ENCODE data around the gene SUSD6.
"Not testable (repeated sequence)": the region's sequence is repeated elsewhere in the genome, so short reads cannot be mapped to it uniquely, and the experiment has no call there.

SUSD6 gene

GRCh38 chr14:69695322-69696203 is 84.2 kb downstream of the SUSD6 start:
- no peak for DNase-seq (ENCODE audit: low read depth in 2 of 2)

DNA sequence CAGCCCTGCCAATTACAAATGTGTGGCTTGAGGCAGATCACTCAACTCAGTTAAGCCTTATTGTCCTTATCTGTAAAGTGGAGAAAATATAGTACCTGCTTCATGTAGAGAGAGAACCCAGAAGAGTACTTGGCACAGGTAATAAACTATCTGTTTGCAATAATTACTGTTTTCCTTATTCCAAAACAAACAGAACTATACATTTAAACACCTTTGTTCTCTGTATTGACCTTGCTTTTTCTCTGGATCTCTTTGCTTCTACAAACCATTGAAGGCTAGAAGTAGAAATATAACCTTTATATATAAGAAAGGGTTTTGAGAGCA is 84.8 kb downstream of the SUSD6 start:
- DNase-seq (ENCODE audit: low read depth in 2 of 2), result no peak

DNA sequence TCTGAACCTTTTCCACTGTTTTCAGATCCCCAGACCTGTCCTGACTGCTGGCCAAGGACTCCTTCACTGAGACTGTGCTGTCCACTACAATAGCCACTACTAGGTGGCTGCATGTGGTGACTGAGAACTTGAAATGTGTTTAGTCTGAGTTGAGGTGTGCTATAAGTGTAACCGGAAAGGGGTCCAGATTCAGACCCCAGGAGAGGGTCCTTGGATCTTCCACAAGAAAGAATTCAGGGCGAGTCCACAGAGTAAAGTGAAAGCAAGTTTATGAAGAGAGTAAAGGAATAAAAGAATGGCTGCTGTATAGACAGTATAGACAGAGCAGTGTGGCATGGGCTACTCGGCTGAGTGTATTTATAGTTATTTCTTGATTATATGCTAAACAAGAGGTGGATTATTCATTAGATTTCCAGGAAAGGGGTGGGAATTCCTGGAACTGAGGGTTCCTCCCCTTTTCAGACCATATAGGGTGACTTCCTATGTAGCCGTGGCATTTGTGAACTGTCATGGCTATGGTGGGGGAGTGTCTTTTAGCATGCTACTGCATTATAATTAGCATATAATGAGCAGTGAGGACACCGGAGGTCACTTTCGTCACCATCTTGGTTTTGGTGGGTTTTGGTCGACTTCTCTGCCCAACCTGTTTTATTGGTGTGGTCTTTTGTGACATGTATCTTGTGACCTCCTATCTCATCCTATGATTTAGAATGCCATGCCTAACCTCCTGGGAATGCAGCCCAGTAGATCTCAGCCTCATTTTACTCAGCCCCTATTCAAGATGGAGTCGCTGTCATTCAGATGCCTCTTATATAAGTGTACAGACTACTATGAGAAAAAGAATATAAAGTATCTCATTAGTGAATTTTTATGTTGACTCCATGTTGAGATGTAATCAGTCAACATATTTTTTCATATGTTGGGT is 85.5 kb downstream of the SUSD6 start:
- no peak for DNase-seq (ENCODE audit: low read depth in 2 of 2)

DNA sequence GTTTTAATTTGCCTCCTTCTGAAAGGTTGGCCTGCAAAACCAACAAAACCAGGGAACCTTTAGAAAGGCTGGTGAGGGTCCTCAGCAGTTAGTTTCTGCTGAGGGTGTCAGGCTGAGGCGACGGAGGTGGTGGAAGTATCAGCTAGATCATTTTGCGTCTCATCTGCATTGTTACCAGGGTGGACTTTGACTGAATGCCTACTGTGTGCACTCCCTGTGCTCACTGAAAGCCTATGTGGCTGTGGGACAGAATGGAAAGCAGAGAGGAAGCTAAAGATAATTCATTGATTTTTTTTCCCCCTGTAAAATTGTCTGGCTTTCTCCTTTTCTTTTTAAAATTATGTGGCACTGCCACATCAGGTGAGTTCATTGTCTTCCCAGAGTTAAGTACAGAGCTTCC is 87.2 kb downstream of the SUSD6 start:
- no peak for DNase-seq (ENCODE audit: low read depth in 2 of 2)

GRCh38 chr14:69699243-69699642 is 87.8 kb downstream of the SUSD6 start:
- not testable (repeated sequence) for DNase-seq (ENCODE audit: low read depth in 2 of 2)

DNA sequence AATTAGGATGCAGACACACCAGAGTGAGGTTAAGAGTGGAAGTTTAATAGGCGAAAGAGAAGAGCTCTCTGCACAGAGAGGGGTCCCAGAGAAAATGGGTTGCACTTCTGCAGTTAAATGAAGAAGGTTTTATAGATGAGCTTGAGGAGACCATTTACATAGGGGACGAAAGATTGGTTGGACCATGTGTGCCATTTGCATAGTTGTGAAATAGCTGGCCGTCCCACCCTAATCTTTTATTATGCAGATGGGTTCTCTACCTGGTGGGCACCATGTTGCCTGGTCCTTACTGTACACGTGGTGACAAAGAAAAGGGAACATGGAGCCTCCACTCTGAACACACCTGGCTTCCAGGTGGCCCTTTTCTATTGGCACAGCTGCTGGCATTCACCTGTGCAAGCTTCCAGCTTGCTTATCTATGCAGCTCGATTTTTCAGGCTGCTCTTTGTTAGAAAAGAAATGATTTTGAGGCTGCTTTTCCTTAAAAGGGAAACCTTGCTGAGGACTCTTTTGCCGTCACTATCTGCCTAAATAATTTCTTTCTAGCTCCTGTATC is 88.4 kb downstream of the SUSD6 start:
- DNase-seq (ENCODE audit: low read depth in 2 of 2), result no peak

- DNase-seq (ENCODE audit: low read depth in 2 of 2), result no peak
These were observed 89.2 kb downstream of the SUSD6 start for GRCh38 chr14:69700575-69700974.

- DNase-seq (ENCODE audit: low read depth in 2 of 2), result no peak
These were observed 89.9 kb downstream of the SUSD6 start for GRCh38 chr14:69701291-69701690.

- DNase-seq (ENCODE audit: low read depth in 2 of 2), result no peak
These were observed 90.5 kb downstream of the SUSD6 start for GRCh38 chr14:69701857-69702256.

GRCh38 chr14:69703047-69704039 is 91.9 kb downstream of the SUSD6 start:
- no peak for DNase-seq (ENCODE audit: low read depth in 2 of 2)

DNA sequence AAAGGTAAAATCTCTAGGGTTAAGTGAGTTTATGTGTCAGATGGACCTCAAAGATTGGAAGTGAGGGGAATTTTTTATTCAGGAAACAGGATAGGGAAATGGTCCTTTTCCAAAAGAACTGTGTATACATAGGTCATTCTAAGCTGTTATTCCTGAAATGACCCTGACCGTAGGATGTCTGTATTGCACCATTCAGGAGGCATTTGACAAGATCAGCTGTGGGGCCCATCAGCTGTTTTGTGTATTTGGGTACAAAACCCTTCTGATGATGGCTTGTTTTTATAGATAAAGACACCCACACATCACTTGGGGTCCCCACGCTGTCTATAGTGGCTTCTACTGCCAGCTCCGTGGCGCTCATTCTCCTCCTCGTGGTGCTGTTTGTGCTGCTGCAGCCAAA is 92.9 kb downstream of the SUSD6 start:
- no peak for DNase-seq (ENCODE audit: low read depth in 2 of 2)

DNA sequence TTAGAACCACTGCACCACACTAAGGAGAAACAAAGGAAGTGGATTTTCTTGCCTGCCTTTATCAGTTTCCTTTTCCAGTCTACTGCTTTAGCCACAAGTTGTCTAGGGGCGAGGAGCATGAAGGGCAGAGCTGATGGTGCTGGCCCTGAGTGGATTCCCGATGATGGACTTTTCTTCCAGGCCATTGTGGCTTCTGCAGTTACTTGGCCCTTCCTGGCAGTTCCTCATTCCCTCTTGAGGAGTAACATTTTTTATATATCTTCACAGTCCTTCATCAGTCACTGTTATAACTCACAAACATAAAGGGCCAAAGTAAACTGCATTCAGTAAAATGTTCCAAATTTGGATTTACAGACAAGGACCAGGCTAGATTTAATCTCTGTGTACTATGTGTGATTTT is 94.3 kb downstream of the SUSD6 start:
- DNase-seq (ENCODE audit: low read depth in 2 of 2), result no peak

DNA sequence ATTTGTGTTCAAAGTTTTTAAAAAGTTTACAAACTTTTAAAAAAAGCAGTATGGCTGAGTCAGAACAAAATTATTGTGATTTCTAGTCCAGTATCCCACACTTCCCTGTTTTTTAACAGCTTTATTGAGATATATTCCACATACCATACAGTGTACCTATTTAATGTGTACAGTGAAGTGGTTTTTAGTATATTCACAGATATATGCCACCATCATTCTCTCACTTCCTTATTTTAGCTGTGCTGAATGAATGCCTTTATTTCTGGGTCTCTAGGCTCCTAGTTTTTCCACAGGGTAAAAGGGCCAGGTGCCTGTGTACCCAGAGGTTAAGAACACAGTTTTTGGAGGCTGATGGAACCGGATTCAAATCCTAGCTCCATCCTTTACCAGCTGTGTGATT is 96.7 kb downstream of the SUSD6 start:
- DNase-seq (ENCODE audit: low read depth in 2 of 2), result no peak

DNA sequence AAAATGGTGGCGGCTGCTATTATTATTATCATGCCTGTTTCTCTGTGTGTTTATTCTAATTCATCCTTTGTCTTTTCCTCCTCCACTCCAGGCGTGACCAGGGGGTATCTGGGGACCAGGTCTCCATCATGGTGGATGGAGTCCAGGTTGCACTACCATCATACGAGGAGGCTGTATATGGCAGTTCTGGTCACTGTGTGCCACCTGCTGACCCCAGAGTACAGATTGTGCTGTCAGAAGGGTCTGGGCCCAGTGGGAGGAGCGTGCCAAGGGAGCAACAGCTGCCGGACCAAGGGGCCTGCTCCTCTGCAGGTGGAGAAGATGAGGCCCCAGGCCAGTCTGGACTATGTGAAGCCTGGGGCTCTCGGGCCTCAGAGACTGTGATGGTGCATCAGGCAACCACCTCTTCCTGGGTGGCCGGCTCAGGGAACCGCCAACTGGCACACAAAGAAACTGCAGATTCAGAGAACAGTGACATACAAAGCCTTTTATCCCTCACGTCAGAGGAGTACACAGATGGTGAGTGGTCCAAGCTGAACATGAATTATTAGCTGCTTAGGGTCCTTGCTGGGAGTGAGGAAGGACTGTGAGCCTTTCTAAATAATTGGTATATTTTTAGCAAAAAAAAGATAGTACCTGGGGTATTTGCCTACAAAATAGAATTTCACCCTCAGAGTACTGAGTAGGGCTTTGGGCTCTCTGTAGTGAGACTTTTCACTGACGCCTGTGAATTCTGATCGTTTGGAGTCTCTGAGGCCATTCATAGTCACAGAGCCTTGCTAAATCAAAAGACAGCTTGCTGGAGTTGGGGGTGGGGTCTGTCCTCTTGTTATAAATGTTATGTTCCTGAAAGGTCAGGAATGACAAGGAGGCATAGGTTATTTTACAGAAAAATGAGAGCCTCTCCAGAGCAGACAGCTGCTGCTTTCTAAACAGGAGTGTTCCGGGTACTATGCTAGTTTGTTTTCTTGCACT is 97.5 kb downstream of the SUSD6 start:
- no peak for DNase-seq (ENCODE audit: low read depth in 2 of 2)

DNA sequence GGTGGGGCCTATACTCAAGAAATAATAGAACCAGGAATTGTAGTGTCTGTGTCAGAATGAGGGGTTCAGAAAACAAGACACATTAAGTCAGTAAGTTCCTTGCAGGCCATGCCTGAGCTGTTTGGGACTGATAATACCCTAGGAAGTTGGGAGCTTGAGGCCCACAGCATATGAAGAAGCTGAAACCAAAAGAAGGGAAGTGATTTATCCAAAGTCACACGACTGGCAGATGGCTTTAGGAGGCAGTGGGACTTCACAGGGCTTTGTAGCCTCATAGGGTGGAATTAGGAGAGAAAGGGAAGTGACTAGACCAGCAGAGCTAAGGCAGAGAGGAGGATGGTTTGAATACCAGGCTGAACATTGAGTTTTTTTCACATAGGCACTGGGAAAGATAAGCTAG is 99.0 kb downstream of the SUSD6 start:
- DNase-seq (ENCODE audit: low read depth in 2 of 2), result no peak

DNA sequence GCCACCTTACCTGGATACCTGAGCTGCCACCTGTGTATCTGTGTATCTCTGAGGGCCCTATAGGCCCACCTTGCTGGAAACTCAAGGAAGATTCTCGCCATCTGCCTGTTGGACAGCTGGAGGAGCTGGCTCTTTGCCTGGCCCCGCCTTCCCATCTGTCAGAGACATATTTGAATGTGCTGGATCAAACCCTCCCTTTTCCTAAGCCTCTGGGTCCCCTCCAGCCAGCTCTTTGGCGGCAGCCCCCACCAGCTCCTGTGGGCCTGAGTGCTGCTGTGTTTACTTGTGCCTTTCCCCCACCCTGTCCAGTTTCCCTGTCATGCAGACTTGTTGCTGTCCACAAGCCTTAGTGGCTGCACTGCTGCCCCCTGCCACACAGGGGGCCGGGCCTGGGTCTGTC is 99.7 kb downstream of the SUSD6 start:
- no peak for DNase-seq (ENCODE audit: low read depth in 2 of 2)

DNA sequence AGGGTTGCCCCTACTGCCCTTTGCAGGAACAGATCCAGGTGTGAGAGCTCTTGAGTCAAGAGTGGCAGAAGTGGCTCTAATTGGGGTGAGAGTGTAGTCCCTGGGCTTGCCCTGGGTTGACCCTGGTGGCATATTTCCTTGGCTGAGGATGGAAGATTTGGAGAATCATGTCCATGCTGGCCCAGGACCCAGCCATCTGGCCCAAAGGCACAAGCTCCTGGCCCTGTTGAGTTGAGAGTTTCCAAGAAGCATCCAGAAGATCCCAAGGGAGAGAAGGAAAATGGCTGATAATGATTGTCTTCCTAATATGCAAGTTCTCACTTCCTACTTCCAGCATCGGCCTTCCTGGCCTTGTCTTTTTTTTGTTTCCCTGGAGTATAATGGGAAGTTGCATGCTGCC is 100.1 kb downstream of the SUSD6 start:
- DNase-seq (ENCODE audit: low read depth in 2 of 2), result no peak

DNA sequence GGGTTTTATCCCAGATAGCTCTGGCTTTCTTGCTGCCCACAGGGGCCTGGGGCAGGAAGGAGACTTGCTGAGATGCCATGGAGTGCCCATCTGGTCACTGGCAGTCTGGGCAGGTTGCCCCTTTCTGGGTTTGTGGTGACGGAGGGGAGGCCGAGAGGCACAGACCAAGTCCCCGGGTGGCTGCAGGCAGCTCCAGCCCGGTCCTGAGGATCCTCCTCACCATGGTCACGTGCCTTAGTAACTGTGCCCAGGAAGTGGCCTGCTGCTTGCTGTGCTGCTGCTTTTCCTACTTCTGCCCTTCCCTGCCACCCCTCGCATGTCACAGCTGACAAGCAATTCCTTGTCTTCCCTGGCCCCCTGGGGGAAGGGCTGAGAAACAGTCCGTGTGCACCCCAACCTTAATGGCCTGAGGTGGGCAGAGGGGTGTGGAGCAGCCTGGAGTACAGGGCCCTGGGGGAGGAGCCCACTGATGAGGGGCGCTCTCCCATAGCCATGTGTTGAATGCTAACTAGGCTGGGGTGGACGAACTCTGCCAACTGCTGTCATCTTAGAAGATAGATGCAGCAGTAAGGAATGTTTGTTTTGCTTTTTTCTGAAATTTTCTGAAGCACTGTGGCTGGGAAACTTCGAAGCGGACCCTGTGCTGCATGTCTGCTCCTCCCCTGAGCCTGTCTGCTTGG is 100.6 kb downstream of the SUSD6 start:
- no peak for DNase-seq (ENCODE audit: low read depth in 2 of 2)

DNA sequence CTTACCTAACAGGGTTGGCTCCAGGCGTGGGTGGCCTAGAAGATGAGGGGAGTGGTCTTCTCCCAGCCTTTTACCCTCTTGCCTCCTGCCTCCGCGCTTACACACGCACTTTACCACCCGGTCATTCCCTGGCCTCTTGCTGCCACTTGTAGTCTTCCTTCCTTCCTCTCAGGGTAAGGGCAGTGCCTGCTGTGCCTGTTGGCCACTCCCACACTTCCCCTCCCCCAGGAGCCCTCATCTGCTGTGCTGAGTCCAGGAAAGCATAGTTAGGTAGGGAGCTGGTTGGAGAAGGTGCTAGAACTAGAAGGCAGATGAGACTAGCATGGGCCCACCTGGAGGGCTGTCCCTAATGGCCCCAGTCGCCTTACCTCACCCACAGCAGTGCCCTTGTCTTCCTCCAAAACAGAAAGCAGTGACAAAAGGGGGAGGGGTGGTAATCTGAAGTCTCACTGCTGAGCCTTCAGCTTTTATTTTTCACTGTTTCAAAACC is 101.2 kb downstream of the SUSD6 start:
- no peak for DNase-seq (ENCODE audit: low read depth in 2 of 2)
